ENCODE data around the gene BDKRB2.
"Not testable (repeated sequence)": the region's sequence is repeated elsewhere in the genome, so short reads cannot be mapped to it uniquely, and the experiment has no call there.

BDKRB2 gene

GRCh38 chr14:96224480-96225096 lies 19.9 kb downstream of the BDKRB2 start:
- no peak for DNase-seq (ENCODE audit: low read depth in 2 of 2)

- no peak for DNase-seq (ENCODE audit: low read depth in 2 of 2)
Observed at GRCh38 chr14:96225213-96225612, 20.6 kb downstream of the BDKRB2 start.

GRCh38 chr14:96225745-96226151 lies 21.1 kb downstream of the BDKRB2 start:
- DNase-seq (ENCODE audit: low read depth in 2 of 2), result peak; percentile 39 to 46

- DNase-seq (ENCODE audit: low read depth in 2 of 2), result no peak
Observed at GRCh38 chr14:96227428-96227827, 22.8 kb downstream of the BDKRB2 start.

GRCh38 chr14:96229315-96229714 lies 24.7 kb downstream of the BDKRB2 start:
- DNase-seq (ENCODE audit: low read depth in 2 of 2), result no peak

GRCh38 chr14:96231056-96231455 lies 26.4 kb downstream of the BDKRB2 start:
- no peak for DNase-seq (ENCODE audit: low read depth in 2 of 2)

- no peak for DNase-seq (ENCODE audit: low read depth in 2 of 2)
Observed at GRCh38 chr14:96231526-96232130, 27.0 kb downstream of the BDKRB2 start.

GRCh38 chr14:96232506-96232905 lies 27.9 kb downstream of the BDKRB2 start:
- DNase-seq (ENCODE audit: low read depth in 2 of 2), result no peak

GRCh38 chr14:96233661-96234060 lies 29.0 kb downstream of the BDKRB2 start:
- DNase-seq (ENCODE audit: low read depth in 2 of 2), result no peak

GRCh38 chr14:96235426-96235825 lies 30.8 kb downstream of the BDKRB2 start:
- no peak for DNase-seq (ENCODE audit: low read depth in 2 of 2)

- no peak for DNase-seq (ENCODE audit: low read depth in 2 of 2)
Observed at GRCh38 chr14:96237641-96238040, 33.0 kb downstream of the BDKRB2 start.

GRCh38 chr14:96238676-96239265 lies 34.1 kb downstream of the BDKRB2 start:
- DNase-seq (ENCODE audit: low read depth in 2 of 2), result no peak

GRCh38 chr14:96239711-96240141 lies 35.1 kb downstream of the BDKRB2 start:
- no peak for DNase-seq (ENCODE audit: low read depth in 2 of 2)

GRCh38 chr14:96240641-96241040 lies 36.0 kb downstream of the BDKRB2 start:
- DNase-seq (ENCODE audit: low read depth in 2 of 2), result no peak

GRCh38 chr14:96242126-96242525 lies 37.5 kb downstream of the BDKRB2 start:
- DNase-seq (ENCODE audit: low read depth in 2 of 2), result no peak

GRCh38 chr14:96243785-96244184 lies 39.1 kb downstream of the BDKRB2 start:
- no peak for DNase-seq (ENCODE audit: low read depth in 2 of 2)

- DNase-seq (ENCODE audit: low read depth in 2 of 2), result not testable (repeated sequence)
Observed at GRCh38 chr14:96245074-96245473, 40.4 kb downstream of the BDKRB2 start.

- DNase-seq (ENCODE audit: low read depth in 2 of 2), result peak; percentile 62 to 67
Observed at GRCh38 chr14:96245710-96246538, 41.3 kb downstream of the BDKRB2 start.

GRCh38 chr14:96246539-96246847 lies 41.9 kb downstream of the BDKRB2 start:
- DNase-seq (ENCODE audit: low read depth in 2 of 2), result peak; percentile 78 to 82

GRCh38 chr14:96247031-96247430 lies 42.4 kb downstream of the BDKRB2 start:
- no peak for DNase-seq (ENCODE audit: low read depth in 2 of 2)

GRCh38 chr14:96249029-96249428 lies 44.4 kb downstream of the BDKRB2 start:
- DNase-seq (ENCODE audit: low read depth in 2 of 2), result peak; percentile 81 to 83

- no peak for DNase-seq (ENCODE audit: low read depth in 2 of 2)
Observed at GRCh38 chr14:96250485-96250884, 45.8 kb downstream of the BDKRB2 start.

Measured in fibroblast of skin of left quadriceps (primary cell).